ENCODE data around the gene CAMK4.

The CAMK4 gene

GRCh38 chr5:111309384-111309783, 85.2 kb downstream of the CAMK4 start:
- H3K27ac ChIP-seq (ENCODE audit: low read length): no peak overlapping the region
- H3K4me2 ChIP-seq (ENCODE audit: low read length): no peak overlapping the region
- H3K4me3 ChIP-seq (ENCODE audit: low read length): no peak overlapping the region
- no peaks in the 10 kb centered on the region for H3K36me3 ChIP-seq (replicated peaks; ENCODE audit: low read depth, low read length)
- H3K9ac ChIP-seq (ENCODE audit: low read length): no peak overlapping the region
- H3K79me2 ChIP-seq (ENCODE audit: low read length): peaks cover 56% of the 10 kb centered on the region
- H3K27me3 ChIP-seq (ENCODE audit: low read depth, low read length): no peaks in the 10 kb centered on the region
- no peak for TF ChIP-seq EZH2phosphoT487 (IDR thresholded peaks at IDR 0.05; ENCODE audit: low read depth)
- TF ChIP-seq, protein P1, sequence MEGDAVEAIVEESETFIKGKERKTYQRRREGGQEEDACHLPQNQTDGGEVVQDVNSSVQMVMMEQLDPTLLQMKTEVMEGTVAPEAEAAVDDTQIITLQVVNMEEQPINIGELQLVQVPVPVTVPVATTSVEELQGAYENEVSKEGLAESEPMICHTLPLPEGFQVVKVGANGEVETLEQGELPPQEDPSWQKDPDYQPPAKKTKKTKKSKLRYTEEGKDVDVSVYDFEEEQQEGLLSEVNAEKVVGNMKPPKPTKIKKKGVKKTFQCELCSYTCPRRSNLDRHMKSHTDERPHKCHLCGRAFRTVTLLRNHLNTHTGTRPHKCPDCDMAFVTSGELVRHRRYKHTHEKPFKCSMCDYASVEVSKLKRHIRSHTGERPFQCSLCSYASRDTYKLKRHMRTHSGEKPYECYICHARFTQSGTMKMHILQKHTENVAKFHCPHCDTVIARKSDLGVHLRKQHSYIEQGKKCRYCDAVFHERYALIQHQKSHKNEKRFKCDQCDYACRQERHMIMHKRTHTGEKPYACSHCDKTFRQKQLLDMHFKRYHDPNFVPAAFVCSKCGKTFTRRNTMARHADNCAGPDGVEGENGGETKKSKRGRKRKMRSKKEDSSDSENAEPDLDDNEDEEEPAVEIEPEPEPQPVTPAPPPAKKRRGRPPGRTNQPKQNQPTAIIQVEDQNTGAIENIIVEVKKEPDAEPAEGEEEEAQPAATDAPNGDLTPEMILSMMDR (IDR thresholded peaks at IDR 0.05; ENCODE audit: low read depth, low read length): no peak
- no peaks in the 10 kb centered on the region for H3K4me1 ChIP-seq (ENCODE audit: low read length)
- peaks cover 56% of the 10 kb centered on the region for H4K20me1 ChIP-seq (ENCODE audit: insufficient read depth, low read length)
- H2AFZ ChIP-seq (ENCODE audit: low read depth, low read length): no peak overlapping the region
- no peaks in the 10 kb centered on the region for H3K9me3 ChIP-seq (ENCODE audit: insufficient read depth, low read length)

- H3K79me2 ChIP-seq (ENCODE audit: low read length): peaks cover 72% of the 10 kb centered on the region
- no peak overlapping the region for H3K4me2 ChIP-seq (ENCODE audit: low read length)
- no peaks in the 10 kb centered on the region for H3K27me3 ChIP-seq (ENCODE audit: low read depth, low read length)
- no peak overlapping the region for H2AFZ ChIP-seq (ENCODE audit: low read depth, low read length)
- H4K20me1 ChIP-seq (ENCODE audit: insufficient read depth, low read length): peaks cover 72% of the 10 kb centered on the region
- no peak overlapping the region for H3K4me3 ChIP-seq (ENCODE audit: low read length)
- H3K9ac ChIP-seq (ENCODE audit: low read length): no peak overlapping the region
- TF ChIP-seq EZH2phosphoT487 (IDR thresholded peaks at IDR 0.05; ENCODE audit: low read depth): no peak
- TF ChIP-seq, protein P1 (IDR thresholded peaks at IDR 0.05; ENCODE audit: low read depth, low read length): no peak
- H3K4me1 ChIP-seq (ENCODE audit: low read length): no peaks in the 10 kb centered on the region
- no peaks in the 10 kb centered on the region for H3K36me3 ChIP-seq (replicated peaks; ENCODE audit: low read depth, low read length)
- no peak overlapping the region for H3K27ac ChIP-seq (ENCODE audit: low read length)
- no peaks in the 10 kb centered on the region for H3K9me3 ChIP-seq (ENCODE audit: insufficient read depth, low read length)
Measured at GRCh38 chr5:111310711-111311620, 86.8 kb downstream of the CAMK4 start.

- Histone ChIP-seq H3K9me3 (ENCODE audit: insufficient read depth, low read length) (no peaks in the 10 kb centered on the region), H4K20me1 (ENCODE audit: insufficient read depth, low read length) (peaks cover 79% of the 10 kb centered on the region), H3K27ac (ENCODE audit: low read length) (no peak overlapping the region), H3K36me3 (replicated peaks; ENCODE audit: low read depth, low read length) (no peaks in the 10 kb centered on the region), H3K4me2 (ENCODE audit: low read length) (no peak overlapping the region), H3K4me1 (ENCODE audit: low read length) (no peaks in the 10 kb centered on the region), H2AFZ (ENCODE audit: low read depth, low read length) (no peak overlapping the region), H3K79me2 (ENCODE audit: low read length) (peaks cover 79% of the 10 kb centered on the region), H3K27me3 (ENCODE audit: low read depth, low read length) (no peaks in the 10 kb centered on the region), H3K9ac (ENCODE audit: low read length) (no peak overlapping the region), H3K4me3 (ENCODE audit: low read length) (no peak overlapping the region)
- no peak for TF ChIP-seq EZH2phosphoT487 (IDR thresholded peaks at IDR 0.05; ENCODE audit: low read depth)
- TF ChIP-seq, protein P1 (IDR thresholded peaks at IDR 0.05; ENCODE audit: low read depth, low read length): no peak
Measured at GRCh38 chr5:111311666-111312065, 87.5 kb downstream of the CAMK4 start.

DNA sequence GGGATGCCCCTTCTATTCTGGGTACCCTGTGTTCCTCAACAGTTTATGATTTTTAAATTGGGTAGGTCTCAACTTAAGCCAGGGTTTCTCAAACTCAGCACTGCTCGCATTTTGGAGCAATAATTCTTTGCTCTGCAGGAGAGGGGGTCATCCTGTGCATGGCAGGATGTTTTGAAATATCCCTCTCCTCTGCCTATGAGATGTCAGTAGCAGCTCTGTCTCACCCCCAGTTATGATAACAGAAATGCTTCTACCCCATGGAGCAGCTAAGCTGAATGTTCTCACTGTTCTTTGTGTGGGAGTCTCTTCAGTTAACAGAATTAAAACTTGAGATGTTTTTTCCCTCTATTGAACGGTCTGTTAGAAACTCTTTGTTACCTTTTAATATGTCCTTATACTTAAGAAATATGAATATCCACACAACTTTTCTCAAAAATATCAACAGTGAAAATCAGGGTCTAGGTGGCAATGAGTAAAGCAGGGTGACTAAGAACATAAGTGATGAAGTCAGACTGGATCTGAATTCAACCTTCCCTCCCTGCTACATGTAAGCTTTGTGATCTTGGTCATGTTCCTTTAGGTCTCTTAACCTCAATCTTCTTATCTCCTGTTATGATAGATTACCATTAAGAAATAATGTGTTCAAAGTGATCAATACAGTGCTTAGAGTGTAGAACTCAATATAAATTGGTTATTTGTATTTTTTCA, 89.0 kb downstream of the CAMK4 start:
- Histone ChIP-seq H3K9me3 (ENCODE audit: insufficient read depth, low read length) (no peaks in the 10 kb centered on the region), H4K20me1 (ENCODE audit: insufficient read depth, low read length) (peaks cover 92% of the 10 kb centered on the region), H3K9ac (ENCODE audit: low read length) (no peak overlapping the region), H3K36me3 (replicated peaks; ENCODE audit: low read depth, low read length) (no peaks in the 10 kb centered on the region), H3K27ac (ENCODE audit: low read length) (no peak overlapping the region), H3K4me2 (ENCODE audit: low read length) (no peak overlapping the region), H3K4me3 (ENCODE audit: low read length) (no peak overlapping the region), H2AFZ (ENCODE audit: low read depth, low read length) (no peak overlapping the region), H3K4me1 (ENCODE audit: low read length) (0 out of 2 replicates have a peak, but pooled peaks cover 2% of the 10 kb centered on the region), H3K27me3 (ENCODE audit: low read depth, low read length) (no peaks in the 10 kb centered on the region), H3K79me2 (ENCODE audit: low read length) (peaks cover 93% of the 10 kb centered on the region)
- TF ChIP-seq, protein P1 (IDR thresholded peaks at IDR 0.05; ENCODE audit: low read depth, low read length): no peak
- TF ChIP-seq EZH2phosphoT487 (IDR thresholded peaks at IDR 0.05; ENCODE audit: low read depth): no peak

Data from OCI-LY3 (cell line).